GM21526 (cell line): ENCODE results near the gene RHOH.

ENCODE experiments used
- ATAC-seq: cut with Tn5 transposase; IDR thresholded peaks from one replicate; pipeline ENCODE4 v1.9.1; 2021; ENCODE audit warnings: moderate library complexity; ENCODE audit not compliant: unreplicated experiment, low FRiP score

The RHOH gene

GRCh38 chr4:40202474-40202873, 5.6 kb downstream of the RHOH start:
- no peak for ATAC-seq

GRCh38 chr4:40204507-40205258, 7.9 kb downstream of the RHOH start:
- ATAC-seq, result no peak

- peak; percentile 60 for ATAC-seq
Measured at GRCh38 chr4:40205259-40206198, 8.7 kb downstream of the RHOH start.

- no peak for ATAC-seq
Measured at GRCh38 chr4:40206426-40206825, 9.6 kb downstream of the RHOH start.

- ATAC-seq, result no peak
Measured at GRCh38 chr4:40209401-40209800, 12.6 kb downstream of the RHOH start.

- ATAC-seq, result no peak
Measured at GRCh38 chr4:40210776-40211175, 13.9 kb downstream of the RHOH start.

GRCh38 chr4:40211224-40212185, 14.7 kb downstream of the RHOH start:
- no peak for ATAC-seq

- no peak for ATAC-seq
Measured at GRCh38 chr4:40212674-40213527, 16.1 kb downstream of the RHOH start.

GRCh38 chr4:40214038-40214437, 17.2 kb downstream of the RHOH start:
- ATAC-seq, result no peak

- ATAC-seq, result no peak
Measured at GRCh38 chr4:40214661-40215418, 18.0 kb downstream of the RHOH start.

- no peak for ATAC-seq
Measured at GRCh38 chr4:40216622-40217366, 20.0 kb downstream of the RHOH start.

- no peak for ATAC-seq
Measured at GRCh38 chr4:40221744-40222143, 24.9 kb downstream of the RHOH start.

GRCh38 chr4:40223343-40223742, 26.5 kb downstream of the RHOH start:
- no peak for ATAC-seq

GRCh38 chr4:40224432-40224831, 27.6 kb downstream of the RHOH start:
- ATAC-seq, result no peak

- ATAC-seq, result no peak
Measured at GRCh38 chr4:40225497-40225896, 28.7 kb downstream of the RHOH start.

- no peak for ATAC-seq
Measured at GRCh38 chr4:40227284-40227683, 30.5 kb downstream of the RHOH start.

- peak; percentile 38 for ATAC-seq
Measured at GRCh38 chr4:40228497-40229365, 31.9 kb downstream of the RHOH start.
